ENCODE measurements around the gene KIAA0232. TPM values are rescaled to one million over a fixed set of nuclear protein-coding genes. Genes with fewer than 3 reads are reported as not detected.
"Not testable (repeated sequence)": the region's sequence is repeated elsewhere in the genome, so short reads cannot be mapped to it uniquely, and the experiment has no call there.

The KIAA0232 gene
- total RNA-seq, 1 donor from 2014 or later, result 16.6 TPM

DNA sequence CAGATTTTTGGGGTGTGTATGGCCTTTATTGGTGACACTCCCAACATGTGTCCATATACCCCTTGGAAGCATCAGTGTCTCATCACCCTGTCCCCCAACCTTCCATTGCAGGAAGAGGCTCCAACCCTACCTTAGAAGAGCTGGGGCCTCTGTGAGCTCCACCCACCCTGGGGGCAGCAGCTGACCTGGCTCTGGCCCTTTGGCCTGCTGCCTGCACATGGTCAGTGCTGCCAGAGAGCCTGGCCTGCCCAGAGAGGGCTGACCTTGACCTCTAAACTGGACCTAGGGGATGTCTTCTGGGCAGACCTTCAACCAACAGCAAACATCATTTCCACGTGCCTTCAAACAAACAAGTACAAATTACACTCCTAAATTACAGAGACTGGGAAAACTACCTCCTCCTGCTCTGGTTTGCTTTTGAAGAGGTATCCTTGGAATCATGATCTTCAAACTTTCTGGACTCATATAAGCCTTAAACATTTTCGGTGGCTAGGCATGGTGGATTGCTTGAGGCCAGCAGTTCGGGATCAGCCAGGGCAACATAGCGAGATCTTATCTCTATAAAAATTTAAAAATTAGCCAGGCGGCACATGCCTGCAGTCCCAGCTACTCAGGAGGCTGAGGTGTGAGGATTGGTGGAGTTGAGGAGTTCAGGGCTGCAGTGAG lies 27.3 kb upstream of the KIAA0232 start:
- peak; percentile 96 for DNase-seq (ENCODE audit: low spot score)
- ATAC-seq, result peak; percentile 74

DNA sequence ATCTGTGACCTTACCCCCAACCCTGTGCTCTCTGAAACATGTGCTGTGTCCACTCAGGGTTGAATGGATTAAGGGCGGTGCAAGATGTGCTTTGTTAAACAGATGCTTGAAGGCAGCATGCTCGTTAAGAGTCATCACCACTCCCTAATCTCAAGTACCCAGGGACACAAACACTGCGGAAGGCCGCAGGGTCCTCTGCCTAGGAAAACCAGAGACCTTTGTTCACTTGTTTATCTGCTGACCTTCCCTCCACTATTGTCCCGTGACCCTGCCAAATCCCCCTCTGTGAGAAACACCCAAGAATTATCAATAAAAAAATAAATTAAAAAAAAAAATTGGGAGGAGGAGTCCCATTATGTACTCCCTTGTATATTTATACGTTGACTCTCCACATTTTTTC lies 26.2 kb upstream of the KIAA0232 start:
- ATAC-seq; DNase-seq (ENCODE audit: low spot score): not testable (repeated sequence)

DNA sequence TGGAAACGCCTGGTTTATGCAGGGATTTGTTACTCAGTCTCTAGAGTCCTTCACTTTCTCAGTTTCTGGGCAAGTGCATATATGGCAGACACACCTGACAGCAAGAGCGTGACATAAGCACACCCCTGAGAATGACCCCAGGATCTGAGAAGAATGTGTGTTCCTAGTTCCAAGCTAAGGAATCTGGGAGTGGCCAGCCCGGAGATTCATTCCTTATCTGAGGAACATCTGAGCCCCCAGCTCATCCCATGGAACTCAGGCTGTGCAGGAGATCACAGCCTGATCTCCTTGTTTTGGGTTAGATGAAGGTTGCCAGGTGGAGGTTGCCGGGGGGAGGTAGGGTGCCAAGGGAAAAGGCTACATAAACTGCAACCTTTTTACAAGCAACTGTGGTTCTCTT lies 23.8 kb upstream of the KIAA0232 start:
- DNase-seq (ENCODE audit: low spot score) (no peak), ATAC-seq (no peak)

DNA sequence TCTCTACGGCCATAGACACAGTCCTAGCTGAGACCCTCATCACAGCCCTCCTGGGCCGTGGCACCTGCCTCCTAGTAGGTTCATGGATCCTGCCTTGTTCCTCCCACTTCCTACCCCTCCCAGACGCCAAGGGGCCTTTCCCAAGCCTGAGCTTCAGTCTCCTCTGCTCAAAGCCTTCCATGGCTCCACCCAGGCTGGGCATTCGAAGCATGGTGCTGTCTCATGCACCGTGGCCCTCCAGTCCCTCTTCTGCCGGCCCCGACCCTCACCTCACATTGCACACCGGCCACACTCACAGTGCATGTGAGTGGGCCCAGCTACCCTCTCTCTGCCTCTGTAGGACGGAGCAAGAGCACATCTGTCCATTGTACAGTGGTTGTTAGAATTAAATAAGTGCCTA lies 21.7 kb upstream of the KIAA0232 start:
- ATAC-seq, result no peak
- no peak for DNase-seq (ENCODE audit: low spot score)

DNA sequence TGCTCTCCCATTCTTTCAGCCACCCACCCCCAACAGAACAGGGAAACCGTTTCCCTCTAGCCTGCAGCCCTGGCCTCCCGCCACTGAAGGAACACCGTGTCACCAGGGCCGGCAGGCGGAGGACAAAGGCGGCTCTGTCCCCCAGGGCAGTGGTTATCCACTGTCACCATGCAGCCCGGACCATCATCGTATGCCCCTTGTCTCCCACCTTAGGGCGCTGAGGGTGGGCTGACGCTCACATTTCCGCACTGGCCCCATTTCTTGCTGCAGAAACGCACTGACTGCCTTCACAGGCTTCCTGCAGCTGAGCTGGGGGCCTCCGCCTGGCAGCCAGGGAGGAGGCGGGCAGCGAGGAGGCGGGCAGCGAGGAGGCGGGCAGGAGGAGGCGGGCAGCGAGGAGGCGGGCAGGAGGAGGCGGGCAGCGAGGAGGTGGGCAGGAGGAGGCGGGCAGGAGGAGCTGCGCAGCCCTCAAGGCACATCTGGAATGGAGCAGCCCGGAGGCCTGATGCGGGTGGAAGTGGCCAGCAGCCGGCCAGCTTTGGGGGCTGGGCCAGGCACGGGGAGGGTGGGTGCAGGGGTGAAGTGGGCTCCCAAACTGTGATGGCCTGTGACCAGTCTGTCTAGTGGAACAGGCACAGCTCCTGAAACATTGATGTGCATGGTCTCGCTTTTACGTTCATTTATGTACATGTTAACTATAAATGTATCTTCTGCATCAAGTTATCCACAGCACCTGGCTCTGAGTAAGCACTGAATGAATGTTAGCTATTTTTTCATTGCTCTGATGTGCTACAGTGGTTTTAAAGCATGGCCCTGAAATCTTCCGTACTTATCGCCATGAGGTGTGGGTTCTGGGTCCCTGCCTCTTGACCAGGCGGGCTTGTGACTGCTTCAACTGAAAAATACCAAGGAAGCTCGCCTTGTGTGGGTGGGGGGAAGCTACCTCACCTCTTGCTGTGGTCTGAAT lies 20.6 kb upstream of the KIAA0232 start:
- no peak for ATAC-seq

DNA sequence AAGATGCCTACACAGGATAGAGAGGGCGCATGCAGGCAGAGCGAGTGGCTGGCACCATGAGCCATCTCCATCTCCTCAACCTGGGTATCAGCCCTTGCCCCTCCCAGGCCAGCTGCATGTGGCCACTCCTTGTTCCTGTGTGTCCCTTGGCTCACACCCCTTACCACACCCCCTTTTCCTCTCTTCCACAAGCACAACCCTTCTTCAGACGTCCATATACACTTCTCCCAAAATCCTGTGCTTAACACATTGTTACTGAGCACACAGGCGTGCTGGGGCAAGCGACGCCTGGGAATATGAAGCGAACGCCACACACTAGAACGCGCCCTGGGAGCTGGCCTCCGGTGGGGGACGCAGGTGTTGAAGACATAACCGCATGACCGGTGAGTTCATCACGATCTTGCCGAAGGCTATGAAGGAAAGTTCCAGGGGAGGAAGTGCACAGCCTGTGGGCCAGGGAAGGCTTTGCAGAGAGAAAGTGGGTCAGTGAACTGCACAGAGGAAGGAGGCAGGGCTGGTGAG lies 19.1 kb upstream of the KIAA0232 start:
- ATAC-seq, result no peak
- no peak for DNase-seq (ENCODE audit: low spot score)

More for the DNA sequence above, 20.6 kb upstream of the KIAA0232 start:
- DNase-seq (ENCODE audit: low spot score), result no peak

DNA sequence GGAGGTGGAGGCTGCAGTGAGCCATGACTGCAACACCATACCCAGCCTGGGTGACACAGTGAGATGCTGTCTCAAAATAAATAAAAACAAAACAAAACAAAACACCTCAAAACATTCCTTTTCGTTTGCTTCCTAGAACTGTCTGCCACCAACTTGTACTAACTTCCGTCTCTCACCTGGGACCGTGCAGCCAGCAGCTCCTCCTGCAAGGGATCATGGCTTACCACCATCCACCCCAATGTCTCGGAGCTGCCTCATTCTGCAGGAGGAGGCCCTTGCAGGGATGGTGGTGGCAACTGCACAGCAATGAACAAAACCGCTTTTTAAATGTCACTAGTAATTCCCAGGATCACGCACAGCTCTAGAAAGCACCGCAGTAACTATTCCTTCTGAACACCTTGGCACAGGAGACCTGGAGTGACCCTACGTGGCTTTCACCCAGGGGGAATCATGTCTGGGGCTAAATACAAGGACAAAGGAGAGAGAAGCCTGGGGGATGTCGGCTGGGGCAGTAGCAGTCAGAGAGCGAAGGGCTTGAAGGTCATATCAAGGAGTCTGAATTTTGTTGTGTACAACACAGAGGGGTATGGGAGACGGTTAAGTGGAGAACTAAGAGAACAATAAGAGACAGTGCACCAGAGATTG lies 17.4 kb upstream of the KIAA0232 start:
- no peak for ATAC-seq
- no peak for DNase-seq (ENCODE audit: low spot score)

DNA sequence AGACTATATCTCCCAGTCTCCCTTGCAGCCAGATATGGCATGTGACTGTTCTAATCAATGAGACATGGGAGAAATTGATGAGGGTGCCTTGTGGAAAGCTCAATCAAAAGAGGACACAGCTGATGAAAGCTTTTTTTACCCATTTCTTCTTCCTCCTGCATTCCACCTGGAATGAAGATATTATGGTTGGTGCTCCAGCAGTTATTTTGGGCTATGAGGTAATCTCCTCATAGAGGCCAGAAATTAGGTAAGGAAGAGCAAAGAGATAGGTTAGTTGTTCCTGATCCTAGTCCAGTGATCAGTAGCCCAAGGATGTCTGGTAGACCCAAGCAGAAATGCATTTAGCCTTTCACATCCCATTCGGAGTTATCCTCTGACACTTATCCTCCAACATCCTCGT lies 16.8 kb upstream of the KIAA0232 start:
- peak; percentile 44 for ATAC-seq
- DNase-seq (ENCODE audit: low spot score), result no peak

DNA sequence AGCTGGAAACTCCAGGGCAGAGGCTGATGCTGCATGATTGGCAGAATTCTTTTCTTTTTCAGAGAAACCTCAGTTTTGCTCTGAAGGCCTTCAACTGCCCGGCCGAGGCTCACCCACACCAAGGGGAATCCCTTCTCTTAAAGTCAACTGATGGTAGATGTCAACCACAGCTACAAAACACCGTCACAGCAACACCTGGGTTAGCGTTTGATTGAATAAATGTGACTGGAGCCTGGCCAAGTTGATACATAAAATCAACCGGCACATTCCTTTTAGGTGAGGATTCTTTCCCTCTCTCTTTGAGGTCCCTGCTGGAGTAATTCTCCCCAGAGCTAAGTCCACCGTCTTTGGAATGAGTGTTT lies 15.2 kb upstream of the KIAA0232 start:
- DNase-seq (ENCODE audit: low spot score) (no peak), ATAC-seq (no peak)

DNA sequence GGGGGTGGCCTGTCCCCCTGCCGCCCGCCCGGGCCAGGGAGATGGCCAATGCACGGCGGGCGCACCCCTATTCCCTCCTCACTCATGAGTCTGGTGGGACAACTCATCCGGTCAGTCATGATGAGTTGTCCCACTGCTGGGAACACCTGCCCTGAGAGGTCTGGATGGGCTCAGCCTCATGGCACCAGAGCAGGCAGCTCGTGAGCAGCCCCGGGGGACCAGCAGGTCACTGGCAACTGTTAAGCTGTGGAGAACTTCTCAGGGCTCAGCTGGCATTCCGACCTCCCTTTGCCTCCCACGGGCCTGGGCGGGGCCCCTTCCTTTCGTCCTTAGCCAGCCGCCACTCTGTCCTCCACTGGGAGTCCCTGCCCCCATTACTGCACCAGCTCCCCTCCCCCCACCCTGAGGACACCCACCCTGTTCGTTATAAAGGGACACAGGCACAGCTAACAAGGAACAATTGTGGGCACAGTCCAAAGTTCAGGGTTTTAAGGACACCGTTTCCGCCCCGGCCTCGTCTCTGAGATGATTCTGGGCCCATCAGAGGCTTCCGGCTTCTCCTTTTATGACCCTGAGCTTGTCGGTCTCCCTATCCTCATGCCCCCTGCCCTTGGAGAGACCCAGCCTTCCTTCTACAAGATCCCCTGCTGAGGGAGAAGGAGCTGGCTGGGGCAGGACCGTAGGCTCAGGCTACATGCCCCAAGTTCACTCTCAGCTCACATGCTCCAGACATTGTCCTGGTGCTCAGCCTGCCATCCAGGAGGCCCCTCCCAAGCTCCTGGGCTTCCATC lies 14.6 kb upstream of the KIAA0232 start:
- DNase-seq (ENCODE audit: low spot score), result no peak
- no peak for ATAC-seq

DNA sequence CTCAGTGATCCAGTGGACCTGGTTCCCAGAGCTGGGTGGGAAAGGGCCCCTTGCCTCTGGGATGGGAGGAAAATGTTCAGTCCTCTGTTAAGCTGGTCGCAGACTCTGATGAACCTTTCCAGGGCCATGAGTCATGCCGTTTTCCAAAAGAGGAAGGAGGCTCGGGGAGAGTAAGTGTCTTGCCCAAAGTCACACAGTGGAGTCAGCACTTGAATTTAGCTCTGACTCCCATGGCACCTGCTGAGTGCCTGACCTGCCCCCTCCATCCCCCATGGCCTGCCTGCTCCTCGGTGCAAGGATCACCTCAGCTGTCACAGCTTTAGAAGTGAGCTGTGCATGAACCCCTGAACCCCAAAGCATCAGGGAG lies 14.0 kb upstream of the KIAA0232 start:
- ATAC-seq, result no peak
- no peak for DNase-seq (ENCODE audit: low spot score)

DNA sequence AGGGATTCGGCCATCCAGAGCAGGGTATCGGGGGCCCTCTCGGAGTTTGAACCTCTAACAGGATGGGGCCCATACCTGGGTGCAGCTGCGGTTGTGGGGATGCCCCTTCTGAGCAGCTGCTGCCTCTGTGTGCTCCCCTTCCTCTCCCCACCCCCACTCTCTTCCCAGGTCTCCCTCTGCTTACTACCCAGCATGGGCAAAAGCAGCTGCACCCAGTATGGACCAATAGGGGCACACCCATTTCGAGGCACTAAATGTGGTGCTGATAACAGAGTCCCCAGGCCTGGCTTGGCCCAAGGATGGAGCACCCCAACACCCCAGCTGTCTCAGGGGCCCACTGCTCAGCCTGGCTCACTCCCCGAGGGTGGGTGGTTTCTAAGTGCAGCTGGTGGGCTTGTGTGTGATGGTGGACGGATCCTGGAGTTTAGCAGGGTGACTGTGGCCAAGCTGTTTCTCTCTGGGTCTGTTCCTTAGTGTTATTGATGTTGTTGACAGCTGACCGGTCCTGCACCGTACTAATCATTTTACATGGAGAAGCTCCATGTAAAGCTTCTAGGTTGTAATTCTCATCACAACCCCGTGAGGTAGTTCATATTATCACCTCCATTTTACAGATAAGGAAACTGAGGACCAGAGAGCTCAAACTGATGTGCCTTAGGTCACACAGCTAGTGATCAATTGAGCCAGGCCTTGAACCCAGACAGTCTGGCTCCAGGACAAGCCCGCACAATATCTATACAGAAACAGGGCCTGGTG lies 13.1 kb upstream of the KIAA0232 start:
- ATAC-seq (no peak), DNase-seq (ENCODE audit: low spot score) (no peak)

DNA sequence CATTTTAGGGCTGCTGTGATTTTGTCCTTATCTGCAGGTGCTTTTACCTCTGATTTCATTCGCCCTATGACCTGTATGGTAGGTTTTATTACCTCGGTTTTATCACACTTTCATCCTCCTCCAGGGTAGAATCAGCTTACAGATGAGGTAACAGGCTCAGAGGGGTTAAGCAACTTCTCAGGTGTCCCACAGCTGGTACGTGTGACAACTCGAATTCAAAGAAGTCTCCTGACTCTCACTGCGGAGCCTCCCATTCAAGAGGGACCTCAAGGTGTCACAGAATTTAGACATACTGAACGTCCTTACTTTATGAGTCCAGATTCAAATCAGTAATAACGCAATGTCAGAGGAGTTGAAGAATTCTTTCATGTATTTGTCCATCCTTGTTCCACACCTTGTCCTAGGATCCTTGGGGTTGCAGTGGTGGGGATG lies 12.5 kb upstream of the KIAA0232 start:
- no peak for ATAC-seq

DNA sequence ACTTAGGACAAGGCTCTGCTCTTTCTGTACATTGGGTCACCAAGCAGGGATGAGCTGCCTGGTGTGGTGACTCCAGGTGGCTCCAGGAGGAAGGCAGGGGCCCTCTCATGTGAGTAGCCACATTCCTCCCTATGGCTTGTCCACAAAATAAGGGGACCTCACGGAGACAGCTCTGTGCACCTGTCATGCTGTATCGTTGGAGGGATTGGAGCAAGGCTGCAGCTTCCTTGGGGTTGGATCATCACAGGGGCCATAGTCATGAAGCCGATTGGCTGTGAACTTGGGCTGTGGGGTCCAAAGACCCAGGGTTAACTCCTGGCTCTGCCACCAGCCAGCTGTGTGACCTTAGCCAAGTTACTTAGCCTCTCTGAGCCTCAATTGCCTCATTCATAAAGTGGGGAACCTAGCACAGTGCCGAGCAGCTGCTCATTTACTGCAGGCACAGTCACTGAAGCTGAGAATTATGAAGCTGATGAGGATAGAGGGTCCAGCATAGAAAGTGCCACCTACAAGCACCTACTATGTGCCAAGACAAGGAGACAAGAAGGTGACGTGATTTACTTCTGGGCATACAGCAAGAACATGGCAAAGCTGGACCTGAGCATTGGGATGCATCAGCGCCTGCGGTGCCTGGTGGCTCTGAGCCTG lies 11.8 kb upstream of the KIAA0232 start:
- ATAC-seq (no peak), DNase-seq (ENCODE audit: low spot score) (no peak)

More for the DNA sequence above, 12.5 kb upstream of the KIAA0232 start:
- DNase-seq (ENCODE audit: low spot score), result no peak

DNA sequence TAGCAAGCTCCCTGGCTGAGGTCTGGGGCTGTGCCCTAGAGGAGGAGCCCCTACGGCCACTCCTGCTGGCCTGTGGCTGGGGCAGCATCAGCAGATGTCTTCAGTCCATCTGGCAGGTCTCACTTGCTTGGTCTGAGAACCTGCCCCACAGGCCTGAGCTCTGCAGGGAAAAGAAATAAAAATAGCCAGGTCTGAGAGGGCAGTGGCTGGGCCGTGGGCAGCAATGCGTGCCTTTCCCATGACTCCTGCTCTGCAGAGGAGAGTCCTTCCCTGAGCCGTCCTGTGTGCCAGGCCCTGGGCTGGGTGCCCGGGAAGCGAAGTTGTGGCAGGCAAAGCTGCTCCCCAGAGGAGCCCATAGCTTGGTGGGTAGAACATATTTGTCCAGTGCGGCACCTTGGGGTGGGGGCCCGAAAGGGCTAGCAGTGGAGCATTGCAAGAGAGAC lies 11.3 kb upstream of the KIAA0232 start:
- ATAC-seq (peak; percentile 76), DNase-seq (ENCODE audit: low spot score) (peak; percentile 75)

DNA sequence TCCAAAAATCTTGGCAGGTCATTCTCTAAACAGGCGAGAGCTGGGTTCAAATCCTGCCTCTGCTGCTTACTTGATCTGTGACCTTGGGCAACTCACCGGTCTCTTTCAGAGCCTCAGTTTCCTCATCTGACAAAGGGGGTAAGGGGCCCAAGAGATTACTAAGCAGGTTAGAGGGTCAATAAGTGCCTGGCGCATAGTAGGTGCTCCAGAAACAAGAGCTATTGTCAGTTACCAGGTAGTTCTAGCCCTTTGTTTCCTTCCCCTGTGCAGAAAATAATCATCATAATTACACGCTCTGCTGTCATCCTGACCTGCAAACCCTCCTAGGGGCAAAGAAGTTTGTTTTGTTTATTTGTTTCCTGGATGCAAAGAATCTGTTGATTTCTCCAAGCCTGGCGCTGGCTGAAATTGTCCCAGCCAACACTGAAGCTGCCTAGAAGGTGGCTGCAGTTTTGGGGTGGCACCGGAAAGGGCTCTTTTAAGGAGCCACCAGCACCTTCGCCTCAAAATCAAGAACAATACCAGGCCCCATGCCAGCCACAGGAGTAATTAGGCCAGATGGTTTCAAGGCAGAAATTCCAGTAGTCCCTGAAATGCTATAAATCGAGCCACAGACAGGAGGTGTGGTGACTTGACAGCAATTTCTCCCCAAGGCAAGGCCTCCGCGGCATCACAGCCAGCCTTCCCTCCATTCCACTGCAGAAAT lies 10.2 kb upstream of the KIAA0232 start:
- ATAC-seq (no peak), DNase-seq (ENCODE audit: low spot score) (no peak)

DNA sequence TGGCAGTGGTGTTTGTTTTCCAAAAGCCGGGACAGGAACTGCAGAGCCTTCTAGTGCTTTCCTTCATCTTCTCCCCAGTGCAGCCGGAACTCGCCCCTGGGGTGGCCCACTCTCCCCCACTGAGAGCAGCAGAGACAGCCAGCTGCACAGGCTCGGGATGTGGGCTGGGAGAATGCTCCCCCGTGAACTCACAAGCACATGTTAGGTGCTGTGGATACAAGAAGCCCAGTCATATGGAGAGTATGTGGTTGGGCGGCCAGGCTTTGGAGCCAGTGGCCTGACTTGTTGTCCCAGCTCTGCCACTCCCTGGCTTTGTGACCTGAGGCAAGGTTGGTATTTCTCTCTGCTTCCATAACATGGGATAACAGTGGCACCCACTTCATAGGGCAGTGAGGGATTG lies 9.4 kb upstream of the KIAA0232 start:
- DNase-seq (ENCODE audit: low spot score), result no peak
- ATAC-seq, result no peak

DNA sequence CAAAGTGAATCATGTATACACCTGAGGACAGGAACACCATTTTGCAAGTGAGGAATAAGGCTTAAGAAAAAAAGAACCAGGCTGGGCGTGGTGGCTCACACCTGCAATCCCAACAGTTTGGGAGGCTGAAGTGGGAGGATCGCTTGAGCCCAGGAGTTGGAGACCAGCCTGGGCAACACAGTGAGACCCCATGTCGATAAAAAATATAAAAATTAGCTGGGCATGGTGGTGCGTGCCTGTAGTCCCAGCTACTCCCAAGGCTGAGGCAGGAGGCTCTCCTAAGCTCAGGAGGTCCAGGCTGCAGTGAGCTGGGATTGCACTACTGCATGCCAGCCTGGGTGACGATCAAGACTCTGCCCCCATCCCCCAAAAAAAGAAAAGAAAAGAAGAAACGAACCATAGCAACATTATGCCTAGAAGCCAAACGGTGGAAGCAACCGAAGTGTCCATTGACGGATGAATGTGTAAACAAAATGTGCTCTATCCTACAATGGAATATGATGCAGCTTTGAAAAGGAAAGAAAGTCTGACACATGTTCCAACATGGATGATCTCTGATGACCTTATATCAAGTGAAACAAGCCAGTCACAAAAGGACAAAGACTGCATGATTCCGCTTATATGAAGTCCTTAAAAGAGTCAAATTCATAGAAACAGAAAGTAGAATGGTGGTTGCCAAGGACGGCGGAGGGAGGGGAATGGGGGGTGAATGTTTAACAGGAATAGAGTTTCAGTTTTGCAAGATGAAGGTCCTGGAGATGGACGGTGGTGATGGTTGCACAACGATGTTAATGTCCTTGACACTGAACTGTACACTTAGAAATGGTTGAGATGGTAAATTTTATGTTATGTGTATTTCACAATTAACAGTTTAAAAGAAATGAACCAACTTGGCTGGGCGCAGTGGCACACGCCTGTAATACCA lies 8.6 kb upstream of the KIAA0232 start:
- peak; percentile 72 for ATAC-seq
- peak; percentile 83 for DNase-seq (ENCODE audit: low spot score)
